Spleen (tissue), 11 donors: Measurements from ENCODE around the gene HSD17B12. TPM values are rescaled to one million over a fixed set of nuclear protein-coding genes. Genes with fewer than 3 reads are reported as not detected.

Experiments used
- DNase-seq: peaks from one replicate; pipeline ENCODE4 v3.0.0-alpha.2; 2020
- H3K27ac ChIP-seq, 8 donors: fragments of 200-600 bp; sonication (generic) in 7 of 8; 1 replicate in 4 of 8; 2 replicates in 4 of 8; pipeline versions ENCODE4 v1.5.0 to v1.8.0; 2016 to 2021; ENCODE audit warnings: inconsistent platforms in 4 of 8, mild to moderate bottlenecking in 4 of 8, moderate library complexity in 1 of 8
- H3K27me3 ChIP-seq, 7 donors: fragments of 200-600 bp; sonication (generic) in 6 of 7; replicated peaks in 1 of 7; 1 replicate in 4 of 7; 2 replicates in 3 of 7; pipeline versions ENCODE4 v1.5.0 to v1.8.0; 2016 to 2021; ENCODE audit warnings: inconsistent platforms in 3 of 7, mild to moderate bottlenecking in 1 of 7
- H3K36me3 ChIP-seq, 6 donors: fragments of 200-600 bp; sonication (generic) in 5 of 6; 1 replicate in 4 of 6; 2 replicates in 2 of 6; pipeline versions ENCODE4 v1.5.0 to v1.8.0; 2016 to 2021; ENCODE audit warnings: inconsistent platforms in 2 of 6
- H3K4me1 ChIP-seq, 6 donors: fragments of 200-600 bp; sonication (generic) in 5 of 6; 1 replicate in 3 of 6; 2 replicates in 3 of 6; pipeline versions ENCODE4 v1.5.0 to v1.8.0; 2016 to 2021; ENCODE audit warnings: inconsistent platforms in 3 of 6
- H3K4me3 ChIP-seq, 8 donors: fragments of 200-600 bp; sonication (generic) in 7 of 8; 1 replicate in 4 of 8; 2 replicates in 4 of 8; pipeline versions ENCODE4 v1.5.0 to v1.8.0; 2016 to 2021; ENCODE audit warnings: inconsistent platforms in 4 of 8, mild to moderate bottlenecking in 4 of 8, moderate library complexity in 2 of 8
- H3K9me3 ChIP-seq, 8 donors: fragments of 200-600 bp; sonication (generic) in 7 of 8; 1 replicate in 4 of 8; 2 replicates in 4 of 8; pipeline versions ENCODE4 v1.5.0 to v1.8.0; 2016 to 2021; ENCODE audit warnings: inconsistent platforms in 4 of 8
- POLR2A ChIP-seq, 3 donors: fragments of 450-650 bp; IDR thresholded peaks; one replicate each; pipeline ENCODE4 v1.5.1; 2017; ENCODE audit warnings: antibody characterized with exemption in 3 of 3, mild to moderate bottlenecking in 1 of 3
- POLR2AphosphoS5 ChIP-seq, 3 donors: sonication (generic); formaldehyde crosslinking; IDR thresholded peaks; one replicate each; pipeline ENCODE4 v1.5.1; 2017; ENCODE audit warnings: antibody characterized with exemption in 3 of 3
- WGBS, 5 donors: extraction: QIAGEN DNeasy Blood & Tissue Kit in 3 of 5; methylation state at CpG; one replicate each; pipeline versions ENCODE4 v1.1.5 to v1.1.7; 2013 to 2018; 5-methylcytosine and 5-hydroxymethylcytosine counted together
- intact Hi-C: fragments of 100-400 bp; cut with DNase I; formaldehyde crosslinking; loops from one replicate; pipeline ENCODE4 v1.15.0; 2023; ENCODE audit warnings: low total_unique reads
- polyA plus RNA-seq, 3 donors: library from polyadenylated mRNA; stranded (reverse); fragments of 200-250 nt; gene quantifications; one replicate each; pipeline ENCODE4 v1.2.1, GENCODE V29; 2013
- total RNA-seq, 7 donors: library from RNA; depleted of rRNA in 3 of 7; stranded (reverse); fragments of >200 nt in 3 of 7; fragmentation: NEBNext Ultra II Directional in 4 of 7; extraction: Animal tissue kit (Norgen Biotek cat#: 25700) in 4 of 7; gene quantifications; one replicate each; pipeline versions ENCODE4 v1.1.0 to v1.2.1, GENCODE V29; 2016 to 2021
- TF ChIP-seq, protein P1 (sequence below), 11 experiments: fragments of 200-600 bp in 7 of 11; fragments of 450-650 bp in 4 of 11; sonication (generic) in 4 of 11; IDR thresholded peaks in 8 of 11; conservative IDR thresholded peaks in 3 of 11; 1 replicate in 7 of 11; 2 replicates in 4 of 11; pipeline versions ENCODE4 v1.4.0 to v1.8.0; 2016 to 2021; ENCODE audit warnings: antibody characterized with exemption in 11 of 11, inconsistent platforms in 4 of 11, mild to moderate bottlenecking in 1 of 11
- donor health status: healthy with polysubstance abuse.
- donor health status: DM: no; HTN: no; CAD: no; lungs with moderate emphysema.
- donor health status: DM: no; HTN: no; CAD: no.
- donor health status: Bipolar disorder and iron deficiency.
- donor health status: healthy.
- donor health status: DM: no; HTN: no; CAD: no.
- donor health status: DM: yes; HTN: yes; CAD: no.

Gene HSD17B12
- total and polyA plus RNA-seq, 10 donors: 17.5 to 80.0 (median 56.3) TPM

DNA sequence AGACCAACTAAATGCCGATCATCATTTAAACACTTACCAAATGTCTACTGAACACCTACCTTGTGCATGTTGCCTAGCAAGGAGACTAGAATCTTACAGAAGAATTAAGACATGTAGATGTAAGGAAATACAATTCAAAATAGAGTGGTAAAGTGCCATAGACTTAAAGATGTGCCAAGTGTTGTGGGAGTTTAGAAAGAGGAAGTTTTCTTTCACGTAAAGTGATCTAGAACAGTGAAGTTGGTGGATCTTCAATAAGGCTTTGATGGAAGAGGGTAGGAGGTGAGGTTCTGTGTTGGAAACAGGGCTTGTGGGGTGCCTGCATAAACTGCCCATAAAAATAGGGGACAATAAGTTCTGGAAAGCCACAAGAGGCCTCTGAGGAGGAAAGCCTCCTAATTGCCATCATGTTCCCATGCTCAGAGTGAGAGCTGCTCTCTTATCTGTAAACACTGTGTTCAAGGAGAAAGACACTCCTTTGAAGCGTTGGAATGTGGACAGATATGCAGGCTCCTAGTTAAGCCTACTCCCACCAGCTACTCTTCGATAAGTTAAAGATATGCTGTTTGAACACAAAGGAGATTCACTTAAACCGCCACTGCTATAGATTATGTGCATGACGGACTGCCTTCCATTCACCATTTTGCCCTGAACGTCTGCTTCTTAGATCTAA lies 66.7 kb downstream of the HSD17B12 start:
- 81 to 90% (median 86%) methylated on average over 7 of the region's 7 CpGs for WGBS, 5 donors
- H3K27me3 ChIP-seq: no peaks in the 10 kb centered on the region
- peak overlapping the region in 6 of 8 donors; percentile 10 to 84 (median 65) for H3K27ac ChIP-seq
- no peaks in the 10 kb centered on the region for H3K4me1 ChIP-seq
- TF ChIP-seq, protein P1, sequence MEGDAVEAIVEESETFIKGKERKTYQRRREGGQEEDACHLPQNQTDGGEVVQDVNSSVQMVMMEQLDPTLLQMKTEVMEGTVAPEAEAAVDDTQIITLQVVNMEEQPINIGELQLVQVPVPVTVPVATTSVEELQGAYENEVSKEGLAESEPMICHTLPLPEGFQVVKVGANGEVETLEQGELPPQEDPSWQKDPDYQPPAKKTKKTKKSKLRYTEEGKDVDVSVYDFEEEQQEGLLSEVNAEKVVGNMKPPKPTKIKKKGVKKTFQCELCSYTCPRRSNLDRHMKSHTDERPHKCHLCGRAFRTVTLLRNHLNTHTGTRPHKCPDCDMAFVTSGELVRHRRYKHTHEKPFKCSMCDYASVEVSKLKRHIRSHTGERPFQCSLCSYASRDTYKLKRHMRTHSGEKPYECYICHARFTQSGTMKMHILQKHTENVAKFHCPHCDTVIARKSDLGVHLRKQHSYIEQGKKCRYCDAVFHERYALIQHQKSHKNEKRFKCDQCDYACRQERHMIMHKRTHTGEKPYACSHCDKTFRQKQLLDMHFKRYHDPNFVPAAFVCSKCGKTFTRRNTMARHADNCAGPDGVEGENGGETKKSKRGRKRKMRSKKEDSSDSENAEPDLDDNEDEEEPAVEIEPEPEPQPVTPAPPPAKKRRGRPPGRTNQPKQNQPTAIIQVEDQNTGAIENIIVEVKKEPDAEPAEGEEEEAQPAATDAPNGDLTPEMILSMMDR (IDR thresholded peaks at IDR 0.05 in 8 of 11, conservative IDR thresholded peaks at IDR 0.05 in 3 of 11): no peak
- TF ChIP-seq POLR2AphosphoS5 (IDR thresholded peaks at IDR 0.05) (no peak), POLR2A (IDR thresholded peaks at IDR 0.05) (no peak)
- H3K9me3 ChIP-seq: peaks cover 0 to 29% (median 23%) of the 10 kb centered on the region in 8 donors
- H3K36me3 ChIP-seq: peaks cover 0 to 33% (median 6%) of the 10 kb centered on the region in 6 donors
- H3K4me3 ChIP-seq: peak overlapping the region in 1 of 8 donors; percentile 29
- intact Hi-C loops: no loop called here
- no peak for DNase-seq

DNA sequence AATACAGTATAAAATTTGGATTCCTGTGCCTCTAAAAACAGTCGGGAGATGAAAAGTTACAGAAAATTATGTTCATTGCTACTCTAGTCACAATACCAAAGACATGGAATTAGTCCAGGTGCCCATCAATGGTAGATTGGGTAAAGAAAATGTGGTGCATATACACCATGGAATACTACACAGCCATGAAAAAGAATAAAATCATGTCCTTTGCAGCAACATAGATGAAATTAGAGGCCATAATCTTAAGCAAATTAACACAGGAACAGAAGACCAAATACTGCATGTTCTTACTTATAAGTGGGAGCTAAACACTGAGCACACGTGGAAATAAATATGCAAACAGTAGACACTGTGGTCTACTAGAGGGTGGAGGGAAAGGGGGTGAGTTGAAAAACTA lies 67.6 kb downstream of the HSD17B12 start:
- TF ChIP-seq, protein P1 (IDR thresholded peaks at IDR 0.05 in 8 of 11, conservative IDR thresholded peaks at IDR 0.05 in 3 of 11): no peak
- TF ChIP-seq POLR2A (IDR thresholded peaks at IDR 0.05) (no peak), POLR2AphosphoS5 (IDR thresholded peaks at IDR 0.05) (no peak)
- no peak for DNase-seq
- peaks cover 0 to 28% (median 22%) of the 10 kb centered on the region in 8 donors for H3K9me3 ChIP-seq
- peak overlapping the region in 1 of 8 donors; percentile 84 for H3K27ac ChIP-seq
- WGBS, 5 donors: 88 to 100% (median 98%) methylated on average over 2 of the region's 2 CpGs
- H3K36me3 ChIP-seq: peaks cover 0 to 33% (median 6%) of the 10 kb centered on the region in 6 donors
- intact Hi-C loops: no loop called here
- no peaks in the 10 kb centered on the region for H3K4me1 ChIP-seq
- no peak overlapping the region for H3K4me3 ChIP-seq
- no peaks in the 10 kb centered on the region for H3K27me3 ChIP-seq

DNA sequence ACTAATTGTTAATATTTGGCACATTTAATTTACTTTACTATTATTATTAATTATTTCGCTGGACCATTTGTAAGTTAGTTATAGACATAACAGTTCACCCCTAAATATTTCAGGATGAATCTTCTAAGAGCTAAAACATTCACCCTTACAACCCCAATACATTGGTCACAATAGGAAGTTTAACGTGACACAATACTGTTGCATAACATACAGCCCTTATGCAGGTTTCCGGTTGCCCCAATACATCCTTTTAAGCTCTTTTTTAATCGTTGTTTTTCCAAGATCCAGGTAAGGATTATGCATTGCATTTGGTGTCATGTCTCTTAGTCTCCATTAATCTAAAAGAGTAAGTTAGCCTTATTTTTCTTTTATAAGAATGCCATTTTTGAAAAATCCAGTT lies 71.2 kb downstream of the HSD17B12 start:
- 54 to 87% (median 78%) methylated on average over 4 of the region's 4 CpGs for WGBS, 5 donors
- DNase-seq: no peak
- peaks cover 0 to 49% (median 10%) of the 10 kb centered on the region in 6 donors for H3K36me3 ChIP-seq
- H3K4me1 ChIP-seq: no peaks in the 10 kb centered on the region
- TF ChIP-seq, protein P1 (IDR thresholded peaks at IDR 0.05 in 8 of 11, conservative IDR thresholded peaks at IDR 0.05 in 3 of 11): no peak
- TF ChIP-seq POLR2A (IDR thresholded peaks at IDR 0.05) (no peak), POLR2AphosphoS5 (IDR thresholded peaks at IDR 0.05) (no peak)
- H3K9me3 ChIP-seq: peaks cover 0 to 12% (median 7%) of the 10 kb centered on the region in 8 donors
- intact Hi-C loops: no loop called here
- H3K4me3 ChIP-seq: peak overlapping the region in 1 of 8 donors; percentile 15
- peak overlapping the region in 4 of 8 donors; percentile 1 to 77 (median 30) for H3K27ac ChIP-seq
- H3K27me3 ChIP-seq: no peaks in the 10 kb centered on the region

DNA sequence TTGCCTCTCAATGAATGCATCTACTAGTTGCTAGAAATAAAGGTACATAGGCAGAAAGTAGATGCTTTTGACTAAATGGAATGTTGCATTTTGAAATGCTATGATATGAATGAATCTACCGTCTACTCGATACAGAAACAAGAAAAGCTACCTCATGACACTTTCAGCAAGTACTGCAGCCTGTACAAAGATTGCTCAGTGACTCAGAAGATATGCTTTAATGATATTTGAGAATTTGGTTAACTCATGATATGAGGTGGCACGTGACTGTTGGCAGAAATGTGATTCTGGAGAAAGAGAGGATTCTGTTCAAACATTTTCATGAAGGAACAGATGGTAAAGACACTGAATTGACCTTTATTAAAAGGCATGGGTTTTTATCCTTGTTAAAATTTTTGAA lies 76.0 kb downstream of the HSD17B12 start:
- 91 to 98% (median 94%) methylated on average over 3 of the region's 3 CpGs for WGBS, 5 donors
- H3K27ac ChIP-seq: no peak overlapping the region
- peaks cover 0 to 14% (median 2%) of the 10 kb centered on the region in 6 donors for H3K4me1 ChIP-seq
- no peaks in the 10 kb centered on the region for H3K9me3 ChIP-seq
- TF ChIP-seq, protein P1 (IDR thresholded peaks at IDR 0.05 in 8 of 11, conservative IDR thresholded peaks at IDR 0.05 in 3 of 11): no peak
- TF ChIP-seq POLR2AphosphoS5 (IDR thresholded peaks at IDR 0.05) (no peak), POLR2A (IDR thresholded peaks at IDR 0.05) (no peak)
- no peak overlapping the region for H3K4me3 ChIP-seq
- DNase-seq: no peak
- no peaks in the 10 kb centered on the region for H3K27me3 ChIP-seq
- intact Hi-C loops: no loop called here
- peaks cover 0 to 58% (median 10%) of the 10 kb centered on the region in 6 donors for H3K36me3 ChIP-seq
